SK-N-MC (cell line): ENCODE measurements around the gene DHRS13.

Source experiments
- EZH2 ChIP-seq: fragments of 200-600 bp; sonication (generic); IDR thresholded peaks from one replicate; pipeline ENCODE4 v1.6.1; 2017; ENCODE audit warnings: antibody characterized with exemption
- POLR2AphosphoS5 ChIP-seq: IDR thresholded peaks from 2 replicates; pipeline ENCODE4 v1.6.1; 2012; ENCODE audit warnings: mild to moderate bottlenecking, low read depth, low read length, borderline replicate concordance

- TF ChIP-seq POLR2AphosphoS5 (no peak), EZH2 (no peak)
These were observed 47.6 kb downstream of the DHRS13 start for GRCh38 chr17:28855336-28855679.
